HG03575 (cell line): ENCODE data around the gene OR10J5.
"Not testable (repeated sequence)": the region's sequence is repeated elsewhere in the genome, so short reads cannot be mapped to it uniquely, and the experiment has no call there.

Source experiments
- ATAC-seq: cut with Tn5 transposase; IDR thresholded peaks from one replicate; pipeline ENCODE4 v1.9.1; 2021; ENCODE audit not compliant: unreplicated experiment, insufficient number of reproducible peaks, low FRiP score; ENCODE audit errors: extremely low read depth

Gene OR10J5, protein sequence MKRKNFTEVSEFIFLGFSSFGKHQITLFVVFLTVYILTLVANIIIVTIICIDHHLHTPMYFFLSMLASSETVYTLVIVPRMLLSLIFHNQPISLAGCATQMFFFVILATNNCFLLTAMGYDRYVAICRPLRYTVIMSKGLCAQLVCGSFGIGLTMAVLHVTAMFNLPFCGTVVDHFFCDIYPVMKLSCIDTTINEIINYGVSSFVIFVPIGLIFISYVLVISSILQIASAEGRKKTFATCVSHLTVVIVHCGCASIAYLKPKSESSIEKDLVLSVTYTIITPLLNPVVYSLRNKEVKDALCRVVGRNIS

DNA sequence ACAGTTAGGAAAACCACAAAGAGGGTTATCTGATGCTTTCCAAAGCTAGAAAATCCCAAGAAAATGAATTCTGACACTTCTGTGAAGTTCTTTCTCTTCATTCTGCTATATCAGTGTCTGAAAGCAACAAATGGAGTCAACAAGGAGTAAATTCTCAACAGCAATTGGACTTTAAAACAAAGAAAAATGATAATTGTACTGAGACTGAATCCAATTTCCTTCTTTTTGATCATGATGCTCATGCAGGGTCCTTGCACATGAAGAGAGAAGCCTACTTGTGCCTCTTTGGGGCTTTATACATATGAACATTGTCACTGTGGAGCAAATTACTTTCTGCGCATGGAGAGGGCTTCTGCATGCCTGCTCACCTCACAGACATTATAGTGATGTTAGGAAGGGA lies at the start of gene OR10J5:
Gene OR10J5, minus strand, starts transcription at position 101 of the 400 bp plus-strand sequence. Its CDS starts 0 bp downstream, at position 101.
- no peak for ATAC-seq

- no peak for ATAC-seq
These were observed 48.7 kb upstream of the OR10J5 start for GRCh38 chr1:159584536-159584935.

- ATAC-seq, result no peak
These were observed 45.6 kb upstream of the OR10J5 start for GRCh38 chr1:159581422-159581821.

GRCh38 chr1:159580340-159580739 lies 44.5 kb upstream of the OR10J5 start:
- ATAC-seq, result no peak

- ATAC-seq, result no peak
These were observed 41.6 kb upstream of the OR10J5 start for GRCh38 chr1:159577446-159577845.

- ATAC-seq, result no peak
These were observed 26.9 kb upstream of the OR10J5 start for GRCh38 chr1:159562680-159563079.

DNA sequence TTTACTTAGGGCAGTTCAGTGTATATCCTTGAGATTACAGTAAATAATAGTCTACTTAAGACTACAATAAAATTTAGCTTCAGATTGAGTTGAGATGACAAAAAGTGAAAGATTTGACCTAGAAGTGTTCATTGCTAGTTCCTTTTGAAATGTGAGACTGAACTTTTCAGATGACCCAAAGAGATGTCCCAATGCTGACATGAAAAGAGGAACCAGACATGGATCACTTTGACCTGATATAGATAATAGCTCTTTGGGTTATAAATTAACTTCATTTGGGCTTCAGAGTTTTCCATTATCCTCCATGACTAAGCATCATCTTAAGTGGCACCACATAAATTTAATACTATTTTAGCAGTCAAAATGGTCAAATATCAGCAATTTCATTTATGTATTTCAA lies 25.7 kb upstream of the OR10J5 start:
- ATAC-seq, result no peak

DNA sequence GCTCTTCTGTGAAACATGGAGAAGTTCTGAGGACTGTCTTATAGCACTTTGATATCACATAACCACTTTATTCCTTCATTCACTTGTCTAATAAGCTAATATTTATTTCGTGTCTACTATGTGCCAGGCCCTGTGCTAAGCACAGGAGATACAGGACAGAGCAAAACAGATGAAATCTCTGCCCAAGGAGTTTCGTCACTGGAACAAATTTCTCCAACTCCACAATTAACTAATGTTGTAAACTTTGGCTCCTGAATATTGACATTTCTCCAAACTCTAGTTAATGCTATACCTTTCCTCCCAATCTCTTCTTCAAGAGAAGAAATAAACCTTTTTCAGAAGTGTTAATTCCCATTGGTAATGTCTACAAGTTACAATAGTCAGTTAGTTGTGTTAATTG lies 24.8 kb upstream of the OR10J5 start:
- ATAC-seq, result no peak

DNA sequence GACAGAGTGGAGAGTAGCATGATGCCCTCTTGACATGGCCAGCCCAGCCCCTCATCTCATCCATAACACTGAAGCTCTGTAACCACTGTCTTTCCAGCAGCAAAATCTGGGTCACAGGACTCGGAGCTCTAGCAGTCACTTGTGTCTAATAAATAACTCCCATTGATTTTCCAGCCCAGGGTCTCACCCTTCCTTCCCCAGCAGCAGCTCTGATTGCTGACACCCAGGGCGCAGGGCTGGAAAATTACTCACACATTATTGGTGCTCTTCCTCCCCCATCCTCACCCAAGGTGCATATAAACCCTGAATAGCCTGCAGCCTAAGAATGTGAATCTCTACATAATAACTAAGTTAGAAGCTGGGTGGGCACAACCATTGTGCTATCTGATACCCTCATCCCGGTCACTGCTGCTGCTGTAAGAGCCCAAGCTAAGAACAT lies 21.1 kb upstream of the OR10J5 start:
- ATAC-seq, result no peak

- no peak for ATAC-seq
These were observed 18.9 kb upstream of the OR10J5 start for GRCh38 chr1:159554696-159555095.

- no peak for ATAC-seq
These were observed 18.5 kb upstream of the OR10J5 start for GRCh38 chr1:159554261-159554660.

GRCh38 chr1:159548126-159548525 lies 12.3 kb upstream of the OR10J5 start:
- no peak for ATAC-seq

GRCh38 chr1:159532922-159533321 lies 2.9 kb downstream of the OR10J5 start:
- no peak for ATAC-seq

DNA sequence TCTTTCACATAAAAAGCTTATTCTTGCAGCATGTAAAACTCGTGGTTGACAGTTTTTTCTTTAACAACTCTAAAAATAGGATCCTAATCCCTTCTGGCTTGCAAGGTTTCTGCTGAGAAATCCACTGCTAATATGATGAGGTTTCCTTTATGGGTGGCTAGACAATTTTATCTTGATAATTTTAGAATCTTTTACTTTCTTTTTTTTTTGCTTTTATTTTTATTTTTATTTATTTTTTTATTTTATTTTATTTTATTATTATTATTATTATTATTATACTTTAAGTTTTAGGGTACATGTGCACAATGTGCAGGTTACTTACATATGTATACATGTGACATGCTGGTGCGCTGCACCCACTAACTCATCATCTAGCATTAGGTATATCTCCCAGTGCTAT lies 11.0 kb downstream of the OR10J5 start:
- not testable (repeated sequence) for ATAC-seq

DNA sequence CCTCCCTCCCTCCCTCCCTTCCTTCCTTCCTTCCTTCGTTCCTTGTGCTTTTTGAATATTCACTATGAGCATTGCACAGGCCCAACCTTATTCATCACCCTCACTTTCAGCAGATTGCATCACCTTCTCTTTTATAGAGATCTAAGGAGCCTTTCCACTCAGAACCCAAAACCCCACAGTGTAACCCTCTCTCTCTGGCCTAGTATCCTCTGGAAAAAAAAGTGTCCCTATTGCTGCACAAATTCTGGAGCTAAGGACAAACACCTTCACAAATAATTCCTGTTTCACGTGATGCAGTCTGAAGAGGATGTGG lies 25.6 kb downstream of the OR10J5 start:
- ATAC-seq, result no peak

DNA sequence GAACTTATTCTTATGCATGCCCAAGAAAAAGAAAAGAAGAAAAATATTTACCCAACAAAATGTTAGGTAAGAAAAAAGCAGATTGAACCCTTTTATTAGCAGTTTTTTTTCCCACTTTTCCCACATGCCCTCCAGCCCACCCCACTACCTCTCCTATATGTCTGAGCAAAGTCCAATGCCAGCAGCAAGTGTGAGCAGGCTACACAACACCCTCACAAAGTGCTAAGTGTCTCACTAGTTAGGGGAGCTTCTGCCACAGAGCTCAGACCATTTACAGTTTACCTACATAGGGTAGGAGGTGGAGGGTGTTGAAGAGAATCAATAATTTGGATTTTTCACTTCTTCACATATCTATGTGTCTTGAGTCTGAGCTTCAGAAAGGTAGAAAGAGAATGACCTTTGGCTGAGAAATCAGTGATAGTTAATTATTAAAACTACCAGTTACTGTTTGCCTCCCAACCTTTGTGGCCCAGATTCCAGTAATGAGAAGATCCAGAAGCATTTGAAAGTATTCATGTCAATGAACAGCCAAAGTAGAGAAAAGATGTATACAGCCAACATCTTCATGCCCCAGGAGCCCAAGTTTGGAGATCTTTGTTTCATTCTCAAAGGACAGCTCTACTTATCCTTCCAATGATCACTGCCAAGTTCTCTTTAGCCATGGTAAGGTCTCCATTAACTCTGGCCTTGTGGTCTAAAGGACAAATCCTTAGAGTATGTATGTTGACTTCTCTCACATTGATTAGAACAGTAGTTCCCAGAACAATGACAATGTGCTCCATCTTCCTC lies 26.2 kb downstream of the OR10J5 start:
- ATAC-seq, result no peak

DNA sequence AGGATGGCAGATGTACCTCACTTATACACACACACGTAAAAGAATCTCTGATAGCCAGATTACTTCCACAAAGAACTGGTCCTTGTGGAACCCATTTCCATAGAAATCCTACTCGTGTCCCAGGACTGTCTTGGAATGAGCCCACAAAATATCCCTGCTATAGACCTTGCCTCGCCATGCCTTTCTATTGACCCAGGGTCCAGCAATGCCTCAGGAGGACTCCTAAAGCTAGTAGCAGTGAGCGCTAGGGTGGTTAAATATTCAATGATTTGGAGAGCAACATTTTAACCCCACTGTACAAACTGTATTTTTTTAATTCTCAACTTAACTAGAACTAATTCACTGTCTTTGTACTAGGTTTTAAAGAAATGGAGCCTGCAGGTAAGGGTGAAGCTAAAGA lies 26.9 kb downstream of the OR10J5 start:
- ATAC-seq, result no peak

DNA sequence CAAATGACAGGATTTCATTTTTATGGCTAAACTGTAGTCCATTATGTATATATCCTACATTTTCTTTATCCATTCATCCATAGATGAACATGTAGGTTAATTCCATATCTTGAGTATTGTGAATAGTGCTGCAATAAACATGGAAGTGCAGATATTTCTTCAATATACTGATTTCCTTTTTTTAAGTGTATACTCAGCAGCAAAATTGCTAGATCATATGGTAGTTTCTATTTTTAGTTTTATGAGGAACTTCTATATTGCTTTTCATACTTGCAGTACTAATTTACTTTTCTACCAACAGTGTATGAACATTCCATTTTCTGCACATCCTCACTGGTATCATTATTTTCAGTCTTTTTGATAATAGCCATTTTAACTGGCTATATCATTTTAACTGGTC lies 30.1 kb downstream of the OR10J5 start:
- no peak for ATAC-seq

GRCh38 chr1:159501082-159501481 lies 34.7 kb downstream of the OR10J5 start:
- no peak for ATAC-seq

- not testable (repeated sequence) for ATAC-seq
These were observed 41.1 kb downstream of the OR10J5 start for GRCh38 chr1:159494513-159495210.
